GM12874 (cell line): ENCODE results near the gene PASK.

Experiments used
- TF ChIP-seq, protein P1 (sequence below): IDR thresholded peaks from 2 replicates; pipeline ENCODE4 v1.5.1; 2011; ENCODE audit warnings: low read depth, mild to moderate bottlenecking, control low read depth, low read length, moderate library complexity; ENCODE audit not compliant: insufficient read depth

Gene PASK

GRCh38 chr2:241108271-241109209 lies 40.7 kb downstream of the PASK start:
- TF ChIP-seq, protein P1, sequence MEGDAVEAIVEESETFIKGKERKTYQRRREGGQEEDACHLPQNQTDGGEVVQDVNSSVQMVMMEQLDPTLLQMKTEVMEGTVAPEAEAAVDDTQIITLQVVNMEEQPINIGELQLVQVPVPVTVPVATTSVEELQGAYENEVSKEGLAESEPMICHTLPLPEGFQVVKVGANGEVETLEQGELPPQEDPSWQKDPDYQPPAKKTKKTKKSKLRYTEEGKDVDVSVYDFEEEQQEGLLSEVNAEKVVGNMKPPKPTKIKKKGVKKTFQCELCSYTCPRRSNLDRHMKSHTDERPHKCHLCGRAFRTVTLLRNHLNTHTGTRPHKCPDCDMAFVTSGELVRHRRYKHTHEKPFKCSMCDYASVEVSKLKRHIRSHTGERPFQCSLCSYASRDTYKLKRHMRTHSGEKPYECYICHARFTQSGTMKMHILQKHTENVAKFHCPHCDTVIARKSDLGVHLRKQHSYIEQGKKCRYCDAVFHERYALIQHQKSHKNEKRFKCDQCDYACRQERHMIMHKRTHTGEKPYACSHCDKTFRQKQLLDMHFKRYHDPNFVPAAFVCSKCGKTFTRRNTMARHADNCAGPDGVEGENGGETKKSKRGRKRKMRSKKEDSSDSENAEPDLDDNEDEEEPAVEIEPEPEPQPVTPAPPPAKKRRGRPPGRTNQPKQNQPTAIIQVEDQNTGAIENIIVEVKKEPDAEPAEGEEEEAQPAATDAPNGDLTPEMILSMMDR: no peak

DNA sequence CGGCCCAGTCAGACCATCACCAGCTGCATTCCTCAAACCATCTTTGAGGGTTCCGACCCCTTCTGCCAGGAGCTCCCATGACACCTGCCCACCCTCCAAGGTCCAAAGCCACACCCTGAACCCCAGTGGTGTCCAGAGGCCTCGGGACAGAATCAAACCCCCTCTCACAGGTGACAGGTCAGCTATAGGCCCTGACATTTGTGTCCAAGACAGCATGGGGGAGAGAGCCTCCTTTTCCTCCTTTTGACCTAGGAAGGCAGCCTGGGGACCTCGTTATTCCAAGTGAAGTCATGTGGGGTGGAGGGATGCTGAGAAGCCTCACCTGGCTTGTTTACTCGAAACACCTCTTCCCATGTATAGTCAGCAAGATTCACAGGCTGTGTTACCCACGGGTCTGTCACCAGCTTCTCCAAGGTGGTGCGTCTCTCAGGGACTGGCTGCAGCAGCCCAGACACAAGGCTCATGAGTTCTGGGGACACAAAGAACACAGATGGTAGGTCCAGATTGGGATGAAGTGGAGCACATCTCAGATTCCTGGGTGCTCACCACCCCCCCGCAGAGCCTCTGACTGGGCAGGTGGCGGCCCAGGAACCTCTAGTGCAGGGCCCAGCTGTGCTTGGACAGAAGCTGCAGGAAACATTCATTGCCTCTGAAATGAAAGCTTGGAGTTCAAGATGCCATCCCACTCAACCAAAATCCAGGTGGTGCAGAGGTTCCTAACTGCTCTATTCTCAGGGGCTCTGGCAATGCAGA lies 42.1 kb downstream of the PASK start:
- TF ChIP-seq, protein P1: no peak

- TF ChIP-seq, protein P1: no peak
Observed at GRCh38 chr2:241105641-241106040, 43.6 kb downstream of the PASK start.

GRCh38 chr2:241103176-241103595 lies 46.1 kb downstream of the PASK start:
- TF ChIP-seq, protein P1: no peak

DNA sequence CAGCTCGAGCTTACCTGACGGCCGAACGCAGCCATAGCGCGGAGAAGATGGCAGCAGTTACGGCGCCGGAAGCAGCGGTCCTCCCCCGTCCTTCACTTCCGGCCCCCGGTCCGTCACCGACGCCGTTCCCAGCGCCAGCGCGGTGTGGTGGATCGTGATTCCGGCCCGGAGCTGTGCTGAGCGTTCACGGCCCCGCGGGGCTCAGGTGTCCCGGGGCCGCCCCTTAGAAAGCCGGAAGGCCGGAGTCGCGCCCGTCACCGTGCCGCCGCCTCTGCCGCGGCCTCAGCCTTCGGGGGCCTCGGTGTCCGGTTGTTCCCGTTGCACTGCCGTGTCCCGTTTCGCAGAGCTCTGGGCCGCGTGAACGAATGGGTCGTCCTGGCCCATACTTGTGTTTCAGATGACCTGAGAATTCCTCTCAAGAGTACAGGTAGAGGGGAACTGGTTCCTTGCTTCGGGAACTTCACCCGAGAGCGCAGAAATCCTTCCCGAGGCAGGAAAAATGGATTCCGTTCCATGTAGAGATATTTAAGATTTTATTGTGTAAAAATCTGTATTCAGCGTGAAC lies 47.0 kb downstream of the PASK start, which contains the start of gene MTERF4:
MTERF4 (minus strand) TSS at position 49 of the 565 bp plus-strand sequence; CDS start at position 35, 14 bp downstream.
- TF ChIP-seq, protein P1: no peak

DNA sequence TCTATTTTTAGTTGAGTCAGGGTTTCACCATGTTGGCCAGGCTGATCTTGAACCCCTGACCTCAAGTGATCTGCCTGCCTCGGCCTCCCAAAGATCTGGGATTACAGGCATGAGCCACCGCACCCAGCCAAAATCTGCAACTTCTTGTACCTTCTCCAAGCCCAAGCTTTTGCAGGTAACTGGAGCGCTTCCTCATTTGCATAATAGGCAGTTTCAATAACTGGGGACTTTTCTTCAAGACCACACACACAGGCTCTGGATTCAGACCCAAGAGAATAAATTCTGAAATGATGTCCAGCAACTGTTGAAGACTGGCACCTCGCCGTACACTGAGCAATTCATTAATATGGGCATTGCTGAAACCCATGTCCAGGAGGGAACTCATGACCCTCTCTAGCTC lies 50.0 kb downstream of the PASK start:
- TF ChIP-seq, protein P1: no peak

GRCh38 chr2:241096979-241097378 lies 52.3 kb downstream of the PASK start:
- TF ChIP-seq, protein P1: no peak
